Measurements from ENCODE around the gene PMIS2.

The PMIS2 gene

DNA sequence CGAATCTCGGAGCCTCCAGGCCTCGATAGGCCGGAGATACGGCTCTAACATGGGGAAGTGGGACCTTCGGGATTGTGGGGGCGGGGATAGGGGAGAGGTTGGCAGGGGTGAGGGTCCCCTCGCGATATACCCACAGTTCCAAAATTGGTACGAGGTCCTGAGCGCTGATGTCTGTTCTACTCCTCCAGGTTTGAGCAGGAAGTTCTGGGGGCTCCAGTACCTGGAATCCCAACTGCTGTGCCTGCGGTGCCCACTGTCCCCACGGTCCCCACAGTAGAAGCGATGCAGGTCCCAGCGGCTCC is 43.3 kb downstream of the PMIS2 start:
- no peak for DNase-seq (ENCODE audit: low read depth)

DNA sequence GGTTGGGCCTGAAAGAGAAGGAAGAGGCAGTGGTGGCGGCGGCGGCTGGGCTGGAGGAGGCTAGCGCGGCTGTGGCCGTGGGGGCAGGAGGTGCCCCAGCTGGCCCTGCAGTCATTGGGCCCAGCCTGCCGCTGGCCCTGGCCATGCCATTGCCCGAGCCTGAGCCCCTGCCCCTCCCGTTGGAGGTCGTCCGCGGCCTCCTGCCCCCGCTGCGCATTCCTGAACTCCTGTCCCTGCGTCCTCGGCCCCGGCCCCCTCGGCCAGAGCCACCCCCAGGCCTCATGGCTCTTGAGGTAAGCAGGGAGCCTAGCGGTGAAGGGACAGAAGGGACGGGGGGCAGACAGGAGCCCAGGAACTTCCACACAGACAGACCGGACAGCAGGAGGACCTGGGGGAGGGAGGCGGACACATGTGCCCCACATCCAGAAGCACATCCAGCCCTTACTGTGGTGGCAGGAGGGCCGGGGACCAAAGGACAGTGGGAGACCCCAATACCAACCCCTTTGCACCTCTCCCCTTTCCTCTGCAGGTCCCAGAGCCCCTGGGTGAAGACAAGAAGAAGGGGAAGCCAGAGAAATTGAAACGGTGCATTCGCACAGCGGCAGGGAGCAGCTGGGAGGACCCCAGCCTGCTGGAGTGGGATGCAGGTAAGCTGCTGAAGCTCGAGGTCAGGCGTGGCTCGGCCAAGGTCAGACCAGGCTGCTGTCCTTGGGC is 47.9 kb downstream of the PMIS2 start:
- DNase-seq (ENCODE audit: low read depth), result no peak

DNA sequence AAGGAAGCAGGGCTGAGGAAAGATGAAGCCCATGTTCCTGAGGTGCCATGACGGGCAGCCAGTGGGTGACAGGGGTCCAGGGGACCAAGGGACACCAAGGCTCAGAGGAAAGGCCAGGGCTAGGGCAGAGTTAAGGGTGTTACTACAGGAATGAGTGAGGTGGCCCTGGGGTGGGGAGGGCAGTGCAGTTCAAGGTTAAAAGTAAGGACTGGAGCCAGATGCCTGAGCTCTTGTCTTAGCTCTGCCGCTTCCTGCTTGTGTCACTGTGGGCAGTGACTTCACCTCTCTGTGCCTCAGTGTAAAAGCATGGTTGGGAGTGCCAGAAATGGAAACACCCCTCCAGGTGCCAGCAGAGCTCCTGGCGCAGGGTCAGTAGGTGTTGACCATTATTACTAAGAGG is 50.7 kb downstream of the PMIS2 start:
- DNase-seq (ENCODE audit: low read depth), result no peak

Measured in ELR (cell line).